Jurkat, Clone E6-1 (cell line): ENCODE results near the gene ZNF185.
"Not testable (repeated sequence)": the region's sequence is repeated elsewhere in the genome, so short reads cannot be mapped to it uniquely, and the experiment has no call there.

Experiments used
- DNase-seq: peaks from one replicate; pipeline ENCODE4 v3.0.0-alpha.2; 2011; ENCODE audit warnings: low read depth, low spot score
- H3K4me3 ChIP-seq: 2 replicates; pipeline ENCODE4 v1.5.1; 2011; ENCODE audit warnings: mild to moderate bottlenecking, low read length, control low read depth, moderate library complexity

ZNF185 gene

DNA sequence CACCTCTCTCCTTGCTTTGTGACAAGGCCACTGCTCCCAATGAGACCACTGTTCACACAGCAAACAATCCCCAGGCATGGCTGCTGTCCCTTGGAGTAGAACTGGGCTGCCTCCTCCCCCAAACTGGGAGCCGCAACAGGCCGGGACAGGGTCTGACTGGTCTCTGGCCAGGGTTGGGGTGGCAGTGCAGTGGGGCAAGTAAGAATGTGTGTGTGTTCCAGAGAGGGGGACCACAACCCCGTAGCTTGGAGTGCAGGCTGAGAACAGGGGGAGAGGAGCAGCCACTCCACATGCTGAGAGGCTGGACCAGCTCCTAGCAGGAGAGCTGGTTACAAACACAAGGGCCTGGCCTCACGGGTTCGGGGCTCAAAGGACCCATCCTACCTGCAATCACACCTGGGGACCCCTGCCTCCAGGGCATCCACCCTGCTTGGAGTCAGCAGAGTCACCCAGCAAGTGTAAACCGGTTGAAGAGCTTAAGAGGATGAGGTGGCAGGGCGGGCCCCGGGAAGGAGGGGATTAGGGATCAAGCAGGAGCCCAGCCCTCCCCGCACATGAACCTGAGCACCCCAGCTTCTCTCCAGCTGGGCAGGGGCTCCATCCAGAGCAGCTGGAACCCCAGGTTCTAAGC is 3.8 kb upstream of the ZNF185 start:
- H3K4me3 ChIP-seq, result no peak overlapping the region
- DNase-seq, result no peak

DNA sequence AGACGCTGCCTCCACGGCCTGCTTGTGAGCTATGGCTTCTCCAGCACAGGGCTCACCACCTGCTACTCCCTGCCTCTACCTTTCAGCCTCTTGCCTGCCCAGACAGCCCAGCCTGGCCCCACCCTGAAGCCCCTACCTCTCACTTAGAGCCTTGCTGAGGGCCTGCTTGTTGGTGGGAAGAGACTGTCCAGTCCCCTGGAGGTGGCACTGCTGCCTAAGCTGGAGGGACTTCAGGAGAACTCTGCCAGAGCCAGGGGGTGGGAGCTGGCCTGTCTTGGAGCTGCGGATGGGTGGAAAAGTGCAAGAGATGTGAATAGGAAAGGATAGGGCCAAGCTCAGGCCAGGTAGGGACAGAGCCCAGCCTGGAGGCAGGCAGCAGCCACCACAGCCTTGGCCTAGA is 2.7 kb upstream of the ZNF185 start:
- no peak overlapping the region for H3K4me3 ChIP-seq
- no peak for DNase-seq

DNA sequence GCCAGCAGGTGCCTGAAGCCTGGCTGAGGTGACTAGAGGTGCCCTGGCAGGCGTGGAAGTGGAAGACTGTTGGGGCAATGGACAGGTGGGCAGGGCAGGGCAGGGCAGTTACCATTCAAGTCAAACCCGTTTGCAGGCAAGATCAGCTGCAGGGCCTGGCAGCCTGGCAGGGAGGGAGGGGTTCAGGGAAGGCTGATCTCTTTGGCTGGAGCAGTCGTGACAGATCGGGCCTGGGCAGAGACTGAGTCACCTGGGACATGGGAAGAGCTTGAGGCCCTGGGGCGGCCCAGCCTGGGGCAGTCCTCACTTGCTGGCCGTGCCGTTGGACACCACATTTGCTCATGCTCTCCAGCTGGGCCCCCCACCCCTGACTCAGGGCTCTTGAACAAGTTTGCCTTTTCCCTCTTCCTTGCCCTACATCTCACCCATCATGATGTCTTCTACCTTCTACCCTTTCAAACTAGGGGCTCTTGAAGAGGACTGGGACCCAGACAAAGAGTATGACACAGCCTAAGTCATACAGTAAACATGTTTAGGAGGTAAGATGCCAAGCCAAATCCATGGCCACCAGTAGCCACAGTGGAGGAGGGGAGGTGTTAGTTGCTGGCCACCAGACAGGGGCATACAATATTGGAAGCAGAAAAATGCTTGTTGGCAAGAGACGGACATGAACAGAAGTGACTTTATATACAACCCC is 2.0 kb upstream of the ZNF185 start:
- no peak overlapping the region for H3K4me3 ChIP-seq
- no peak for DNase-seq

- no peak overlapping the region for H3K4me3 ChIP-seq
- DNase-seq, result no peak
These were observed 1.4 kb upstream of the ZNF185 start for GRCh38 chrX:152896450-152896849.

- no peak for DNase-seq
- no peak overlapping the region for H3K4me3 ChIP-seq
These were observed 575 bp downstream of the ZNF185 start for GRCh38 chrX:152898442-152898841.

GRCh38 chrX:152899111-152899873 is 1.4 kb downstream of the ZNF185 start:
- no peak for DNase-seq
- H3K4me3 ChIP-seq, result no peak overlapping the region

DNA sequence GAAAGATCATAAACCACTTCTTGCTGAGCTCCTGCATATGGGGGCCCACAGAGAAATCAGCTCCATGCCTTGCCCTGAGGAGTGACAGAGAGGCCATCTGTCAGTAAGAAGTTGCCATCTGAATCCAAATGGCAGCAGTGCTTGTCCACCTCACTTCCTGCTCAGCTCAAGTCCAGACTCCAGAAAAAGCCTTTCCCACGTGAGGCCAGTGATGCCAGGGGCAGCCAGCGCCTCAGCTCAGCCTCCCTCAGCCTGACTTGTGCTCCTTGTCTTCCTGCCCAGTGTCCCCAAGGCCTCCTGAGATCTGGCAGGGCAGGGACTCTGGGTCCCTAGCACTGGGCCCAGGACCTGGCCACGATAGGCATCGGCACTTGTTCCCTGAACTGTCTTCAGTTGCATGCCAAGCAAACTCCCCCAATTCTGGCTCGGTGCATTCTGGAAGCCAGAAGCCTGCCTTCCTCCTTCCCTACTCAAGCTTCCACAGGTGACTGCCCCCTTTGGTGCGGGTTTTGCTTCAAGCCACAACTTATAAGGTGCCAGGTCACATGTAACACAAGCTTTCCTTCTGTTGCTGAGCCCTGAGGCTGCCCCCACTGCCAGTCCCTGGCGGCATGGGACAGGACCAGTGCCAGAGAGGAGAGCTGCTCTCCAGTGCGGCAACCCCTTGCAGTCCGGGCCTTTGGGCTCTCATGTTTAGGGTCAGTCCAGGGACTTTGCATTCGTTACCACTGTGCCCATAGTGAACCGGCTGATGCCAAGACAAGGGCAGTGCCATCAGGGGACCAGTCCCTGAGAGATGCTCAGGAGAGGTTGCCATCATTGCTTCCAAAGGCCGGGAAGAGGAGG is 2.2 kb downstream of the ZNF185 start:
- DNase-seq, result no peak
- no peak overlapping the region for H3K4me3 ChIP-seq

DNA sequence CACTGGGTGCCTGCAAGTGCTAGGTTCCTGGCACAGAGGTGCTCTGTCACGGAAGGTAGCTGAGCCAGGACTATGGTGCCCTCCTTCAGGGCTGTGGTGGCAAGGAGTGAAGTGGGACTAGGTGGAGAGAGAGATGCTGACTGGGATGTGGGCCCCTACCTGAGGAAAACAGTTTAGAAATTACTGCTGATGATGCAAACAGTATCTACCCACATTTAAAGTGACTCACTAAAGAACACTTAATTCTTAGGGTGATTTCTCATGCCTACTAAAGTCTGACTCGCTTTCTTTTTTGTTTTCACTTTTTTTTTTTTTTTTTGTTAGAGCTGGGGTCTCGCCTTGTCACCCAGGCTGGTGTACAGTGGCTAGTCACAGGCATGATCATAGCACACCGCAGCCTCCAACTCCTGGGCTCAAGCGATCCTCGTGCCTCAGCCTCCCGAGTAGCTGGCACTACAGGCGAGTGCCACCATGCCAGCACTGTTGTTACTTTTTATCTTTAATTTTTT is 3.1 kb downstream of the ZNF185 start:
- no peak for DNase-seq
- H3K4me3 ChIP-seq, result no peak overlapping the region

DNA sequence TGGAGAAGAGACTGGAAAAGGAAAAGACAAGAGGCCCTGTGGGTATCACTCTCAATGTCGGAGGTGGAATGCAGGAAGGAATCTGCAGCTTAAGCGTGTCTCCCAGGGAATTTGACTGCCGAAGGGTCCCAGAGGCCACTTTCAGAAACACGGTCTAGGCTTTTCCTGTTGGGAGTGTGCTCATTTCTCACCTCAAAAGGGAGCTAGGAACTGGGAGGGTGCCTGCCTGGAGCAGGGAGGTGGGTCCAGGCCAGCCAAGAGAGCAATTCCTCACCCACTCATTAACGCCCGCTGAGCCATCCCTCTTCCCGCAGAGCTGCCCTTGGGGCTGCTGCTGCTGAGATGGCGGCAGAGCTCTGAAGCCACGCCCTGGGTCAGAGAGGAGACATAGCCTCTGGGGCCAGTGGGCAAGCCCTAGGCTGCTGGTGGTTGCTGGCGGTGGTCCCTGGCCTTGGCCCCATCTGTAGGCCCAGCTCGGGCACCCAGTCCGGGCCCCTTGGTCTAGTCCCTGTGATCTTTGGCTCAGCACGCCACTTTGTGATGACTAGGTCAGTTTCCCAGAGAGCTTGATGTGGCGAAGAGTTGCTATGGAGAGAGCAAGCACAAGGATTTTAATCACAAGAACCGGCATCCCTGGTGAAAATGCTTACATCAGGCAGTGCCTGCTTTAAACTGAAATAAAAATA is 4.1 kb downstream of the ZNF185 start:
- no peak for DNase-seq
- no peak overlapping the region for H3K4me3 ChIP-seq

DNA sequence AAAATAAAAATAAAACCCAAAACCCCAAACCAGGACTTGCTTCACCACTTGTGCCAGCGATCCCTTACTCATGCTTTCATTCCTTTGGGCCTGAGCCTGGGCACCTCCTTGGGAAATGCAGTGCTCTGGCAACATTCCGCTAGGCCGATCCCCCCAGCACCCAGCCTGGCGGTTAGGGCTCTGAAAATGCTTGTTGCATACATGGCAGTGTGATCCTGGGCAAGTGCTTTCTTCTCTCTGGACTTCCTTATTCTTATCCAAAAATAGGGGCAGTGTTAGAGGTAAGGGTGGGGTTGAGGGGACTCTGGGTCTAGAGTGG is 4.6 kb downstream of the ZNF185 start:
- DNase-seq, result no peak

DNA sequence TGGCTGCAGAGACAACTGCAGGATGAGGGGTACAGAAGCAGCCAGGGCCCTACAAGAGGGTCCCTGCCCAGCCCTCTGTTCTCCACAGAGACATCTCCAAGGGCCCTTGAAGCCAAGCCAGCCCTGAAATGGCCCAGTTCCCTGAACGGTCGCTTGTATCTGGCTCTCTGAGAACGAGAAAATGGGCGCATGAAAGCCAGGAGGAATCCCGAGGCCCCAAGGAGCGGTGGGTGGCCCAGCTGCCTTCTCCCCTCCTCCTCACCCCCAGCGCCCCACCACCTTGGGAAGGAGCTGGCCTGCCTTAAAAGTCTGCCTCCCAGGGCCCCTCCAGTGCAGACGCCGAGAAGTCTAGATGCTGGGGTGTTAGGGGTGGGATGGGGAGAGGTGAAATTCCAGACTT is 5.7 kb downstream of the ZNF185 start:
- no peak for DNase-seq
- no peak overlapping the region for H3K4me3 ChIP-seq

More for the DNA sequence above, 4.6 kb downstream of the ZNF185 start:
- H3K4me3 ChIP-seq, result no peak overlapping the region

GRCh38 chrX:152904151-152905080 is 6.5 kb downstream of the ZNF185 start:
- no peak for DNase-seq
- H3K4me3 ChIP-seq, result no peak overlapping the region

GRCh38 chrX:152905081-152905420 is 7.2 kb downstream of the ZNF185 start:
- H3K4me3 ChIP-seq, result no peak overlapping the region
- DNase-seq, result no peak

DNA sequence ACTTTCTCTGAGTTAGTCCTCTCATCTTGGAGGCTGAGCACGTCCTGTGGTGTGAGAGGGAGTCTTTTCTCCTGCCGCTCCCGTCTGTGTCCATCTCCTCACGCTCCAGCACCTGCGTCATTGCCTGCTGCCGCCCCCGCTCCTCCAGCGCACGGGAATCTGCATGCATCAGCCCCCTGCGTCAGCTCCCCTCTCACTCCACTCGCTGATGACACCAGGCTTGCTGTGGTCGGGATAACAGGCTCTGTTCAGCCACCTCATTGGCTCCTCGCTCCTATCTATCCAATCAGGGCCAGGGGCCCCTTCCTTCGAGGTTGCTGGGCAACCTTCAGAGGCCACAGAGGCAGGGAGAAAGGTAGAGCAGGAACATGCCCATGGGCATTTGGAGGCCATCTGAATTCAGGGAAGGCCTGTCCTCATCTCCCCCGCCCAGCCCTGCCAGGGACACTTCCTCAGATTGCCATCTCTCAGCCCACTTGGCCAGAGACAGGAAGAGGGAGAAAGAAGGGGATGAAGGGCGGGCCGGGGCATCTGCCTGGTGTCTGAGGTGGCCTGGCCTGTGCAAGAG is 9.3 kb downstream of the ZNF185 start:
- no peak for DNase-seq
- H3K4me3 ChIP-seq, result no peak overlapping the region

- no peak for DNase-seq
- no peak overlapping the region for H3K4me3 ChIP-seq
These were observed 10.6 kb downstream of the ZNF185 start for GRCh38 chrX:152908486-152908885.

- DNase-seq, result not testable (repeated sequence)
These were observed 12.2 kb downstream of the ZNF185 start for GRCh38 chrX:152910018-152910417.

DNA sequence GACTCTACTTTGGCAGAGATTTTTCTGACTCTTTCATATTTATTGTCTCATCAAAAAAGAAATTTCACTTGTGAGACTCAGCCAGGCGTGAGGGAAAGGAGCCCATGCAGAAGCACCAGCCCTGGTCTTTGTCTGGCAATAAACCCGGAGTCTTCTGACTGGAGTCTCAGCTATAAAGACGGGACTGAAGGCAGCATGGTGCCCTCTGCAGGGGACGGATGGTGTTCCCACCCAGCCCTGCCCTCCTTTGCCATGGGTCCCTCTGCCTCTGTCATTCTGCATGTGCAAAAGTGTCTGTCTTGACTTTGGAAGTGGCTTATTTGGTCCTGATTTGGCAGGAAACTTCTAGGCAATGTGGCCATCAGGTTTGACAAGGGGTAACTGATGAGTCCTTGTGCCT is 14.2 kb downstream of the ZNF185 start:
- no peak overlapping the region for H3K4me3 ChIP-seq
- no peak for DNase-seq

More at GRCh38 chrX:152910018-152910417, 12.2 kb downstream of the ZNF185 start:
- not testable (repeated sequence) for H3K4me3 ChIP-seq

DNA sequence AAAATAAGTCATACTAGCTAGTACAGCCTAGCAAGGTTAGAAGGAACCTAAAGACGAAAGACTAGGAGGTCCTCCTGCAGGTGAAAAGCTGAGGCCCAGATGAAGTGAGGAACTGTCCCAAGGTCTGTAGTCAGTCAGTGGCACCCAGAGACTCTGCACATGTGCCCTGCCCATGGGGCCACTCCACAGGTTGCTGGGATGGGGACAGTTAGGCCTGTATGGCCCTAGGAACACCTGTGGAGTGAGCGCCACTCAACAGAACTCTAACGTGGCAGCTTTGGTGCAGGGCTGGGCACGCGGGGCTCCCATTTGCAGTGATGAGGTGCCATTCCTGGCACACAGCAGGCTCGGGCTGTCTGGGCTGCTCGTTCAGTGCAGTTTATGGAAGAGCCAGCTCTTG is 14.8 kb downstream of the ZNF185 start:
- no peak overlapping the region for H3K4me3 ChIP-seq
- DNase-seq, result no peak
